GM12891 (cell line): ENCODE results near the gene PCSK6.

Experiments used
- POLR2AphosphoS5 ChIP-seq: IDR thresholded peaks from 2 replicates; pipeline ENCODE4 v1.6.1; 2011; ENCODE audit warnings: low read depth, low read length, control low read depth
- TAF1 ChIP-seq: IDR thresholded peaks from 2 replicates; pipeline ENCODE4 v1.6.1; 2011; ENCODE audit warnings: low read depth, low read length, control low read depth

GRCh38 chr15:101504373-101504772 is 14.9 kb upstream of the PCSK6 start:
- no peak for TF ChIP-seq TAF1
- TF ChIP-seq POLR2AphosphoS5, result no peak
